NCI-H2029 treated with DMSO at 0.1 percent for 48 hours (cell line): Measurements from ENCODE around the gene SIPA1L3.
"Not testable (repeated sequence)": the region's sequence is repeated elsewhere in the genome, so short reads cannot be mapped to it uniquely, and the experiment has no call there.

Source experiments
- DNase-seq: peaks from one replicate; lab custom pipeline; 2025; lab: John Stamatoyannopoulos, UW

SIPA1L3 gene

DNA sequence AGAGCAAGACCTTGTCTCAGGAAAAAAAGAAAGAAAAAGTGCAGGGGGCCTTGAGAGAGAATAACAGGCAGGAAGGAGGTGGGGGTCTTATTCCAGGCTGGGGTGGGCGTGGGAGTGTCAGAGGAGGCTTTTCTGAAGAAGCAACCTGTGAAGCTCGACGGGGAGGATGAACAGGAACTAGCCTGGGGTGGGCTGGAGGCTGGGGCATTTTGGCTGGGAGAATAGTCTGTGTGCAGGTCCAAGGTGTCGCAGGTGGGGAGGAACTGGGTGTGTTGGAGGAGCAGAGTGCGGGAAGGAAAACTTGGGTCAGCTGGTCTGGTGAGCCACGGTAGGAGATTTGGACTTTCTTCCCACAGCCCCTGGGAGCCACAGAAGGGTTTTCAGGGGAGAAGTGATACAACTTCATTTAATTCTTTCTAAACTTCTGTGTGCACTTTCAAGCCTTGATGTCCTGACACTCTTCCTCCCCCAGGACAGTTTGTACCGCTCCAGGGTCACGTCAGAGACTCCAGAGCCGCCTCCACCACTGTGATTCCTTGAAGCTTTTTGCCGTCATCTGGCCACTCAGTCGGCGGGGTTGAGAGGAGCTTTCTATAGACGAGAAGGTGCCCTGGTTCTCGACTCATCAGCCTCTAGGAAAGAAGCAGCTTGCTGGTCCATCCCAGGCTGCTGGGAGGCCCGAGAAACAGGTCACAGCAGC, 138.7 kb downstream of the SIPA1L3 start:
- DNase-seq: no peak

DNA sequence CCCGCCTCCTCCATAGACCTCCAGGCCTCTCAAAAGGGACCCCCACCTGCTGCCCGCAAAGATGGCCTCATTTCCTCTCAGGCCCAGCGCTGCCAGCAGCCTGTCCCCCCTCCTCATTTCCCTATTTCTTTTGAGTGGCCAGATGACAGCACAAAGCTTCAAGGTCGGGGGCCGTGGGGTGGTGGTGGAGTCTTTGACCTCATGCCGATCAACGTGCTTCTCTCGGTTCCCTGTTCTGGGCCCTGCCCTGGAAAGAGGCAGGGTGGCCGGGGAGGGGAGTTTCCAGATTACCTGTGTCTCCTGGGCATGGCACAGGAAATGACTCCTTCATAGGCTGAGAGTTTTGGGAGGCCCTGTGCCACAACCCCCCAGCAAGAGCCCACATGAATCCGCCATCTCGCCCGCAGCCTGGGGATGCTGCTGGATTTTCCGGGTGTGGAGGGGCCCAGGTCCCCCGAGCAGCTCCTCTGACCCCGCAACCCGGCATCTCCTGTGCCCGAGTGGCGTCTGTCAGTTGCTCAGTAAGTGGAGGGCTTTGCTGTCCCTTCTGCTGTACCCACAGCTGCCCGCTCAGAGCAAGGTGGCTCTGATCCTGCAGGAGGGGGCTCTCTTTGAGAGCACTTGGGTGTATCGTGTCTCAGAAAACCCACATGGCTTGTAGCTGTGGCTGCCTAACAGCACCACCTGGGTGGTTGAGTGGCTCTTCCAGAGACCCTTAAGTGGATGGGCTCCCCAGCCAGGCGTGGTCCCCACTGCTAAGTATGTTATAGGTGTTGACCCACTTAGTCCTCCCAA, 139.4 kb downstream of the SIPA1L3 start:
- no peak for DNase-seq

GRCh38 chr19:38047049-38047438, 140.0 kb downstream of the SIPA1L3 start:
- DNase-seq: no peak

DNA sequence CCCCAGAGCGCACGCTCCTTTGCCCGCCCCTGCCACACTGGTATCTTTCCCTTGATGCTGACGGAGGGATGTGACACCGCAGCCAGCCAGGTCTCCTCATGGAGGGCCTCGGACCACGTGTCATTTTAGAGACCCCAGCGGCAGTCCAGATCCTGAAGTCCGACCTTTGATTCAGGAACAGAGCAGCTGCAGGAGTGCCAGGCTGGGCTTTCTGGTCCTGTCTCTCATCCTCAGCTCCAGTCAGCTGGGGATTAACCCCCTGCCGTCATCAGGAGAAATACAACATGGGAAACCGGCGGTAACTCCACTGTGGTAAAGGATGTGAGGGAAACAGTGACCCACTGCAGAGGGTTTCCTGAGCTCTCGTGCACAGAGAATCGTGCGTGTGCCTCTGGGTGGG, 140.6 kb downstream of the SIPA1L3 start:
- no peak for DNase-seq

DNA sequence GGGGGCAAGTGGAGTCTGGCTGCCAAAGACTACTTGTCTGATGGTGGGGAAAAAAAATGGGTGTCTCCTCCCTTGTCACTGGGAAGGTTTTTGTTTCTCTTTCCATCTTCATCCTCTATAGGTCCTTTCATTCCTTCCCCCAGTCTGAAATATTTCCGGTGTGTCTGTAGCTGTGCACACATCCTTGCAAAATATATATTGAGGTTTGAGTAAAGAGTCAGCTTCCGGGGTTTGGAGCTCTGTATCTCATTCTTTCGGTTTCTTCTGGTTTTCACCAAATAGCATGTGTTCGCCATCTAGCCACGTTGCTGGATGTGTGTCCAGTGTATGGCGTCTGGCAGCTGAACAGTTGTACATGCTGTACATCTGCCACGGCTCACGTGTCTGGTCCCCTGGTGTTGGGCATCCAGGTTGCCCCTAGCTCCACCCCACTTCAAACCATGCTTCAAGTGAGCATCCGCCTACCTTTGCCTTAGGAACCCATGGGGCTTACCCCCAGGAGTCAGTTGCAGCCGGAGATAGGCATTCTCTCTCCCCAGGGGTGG, 142.2 kb downstream of the SIPA1L3 start:
- DNase-seq: no peak

DNA sequence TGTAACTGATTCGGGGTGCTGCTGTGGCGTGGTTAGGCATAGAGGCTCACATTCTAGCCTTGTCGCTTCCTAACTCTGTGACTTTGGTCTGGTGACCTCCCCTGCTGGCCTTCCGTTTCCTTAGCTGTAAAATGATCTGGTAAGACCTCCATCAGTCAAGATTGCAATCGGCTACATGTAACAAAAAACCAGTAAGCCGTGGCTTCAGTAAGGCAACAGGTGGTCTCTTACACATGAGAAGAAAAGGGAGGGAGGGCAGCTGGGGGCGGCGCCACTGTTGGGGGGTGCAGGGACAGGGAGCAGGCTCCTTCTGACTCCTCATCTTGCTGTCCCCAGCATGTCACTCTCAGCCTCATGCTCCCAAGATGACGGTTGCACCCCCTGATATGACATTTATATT, 148.0 kb downstream of the SIPA1L3 start:
- DNase-seq: no peak

DNA sequence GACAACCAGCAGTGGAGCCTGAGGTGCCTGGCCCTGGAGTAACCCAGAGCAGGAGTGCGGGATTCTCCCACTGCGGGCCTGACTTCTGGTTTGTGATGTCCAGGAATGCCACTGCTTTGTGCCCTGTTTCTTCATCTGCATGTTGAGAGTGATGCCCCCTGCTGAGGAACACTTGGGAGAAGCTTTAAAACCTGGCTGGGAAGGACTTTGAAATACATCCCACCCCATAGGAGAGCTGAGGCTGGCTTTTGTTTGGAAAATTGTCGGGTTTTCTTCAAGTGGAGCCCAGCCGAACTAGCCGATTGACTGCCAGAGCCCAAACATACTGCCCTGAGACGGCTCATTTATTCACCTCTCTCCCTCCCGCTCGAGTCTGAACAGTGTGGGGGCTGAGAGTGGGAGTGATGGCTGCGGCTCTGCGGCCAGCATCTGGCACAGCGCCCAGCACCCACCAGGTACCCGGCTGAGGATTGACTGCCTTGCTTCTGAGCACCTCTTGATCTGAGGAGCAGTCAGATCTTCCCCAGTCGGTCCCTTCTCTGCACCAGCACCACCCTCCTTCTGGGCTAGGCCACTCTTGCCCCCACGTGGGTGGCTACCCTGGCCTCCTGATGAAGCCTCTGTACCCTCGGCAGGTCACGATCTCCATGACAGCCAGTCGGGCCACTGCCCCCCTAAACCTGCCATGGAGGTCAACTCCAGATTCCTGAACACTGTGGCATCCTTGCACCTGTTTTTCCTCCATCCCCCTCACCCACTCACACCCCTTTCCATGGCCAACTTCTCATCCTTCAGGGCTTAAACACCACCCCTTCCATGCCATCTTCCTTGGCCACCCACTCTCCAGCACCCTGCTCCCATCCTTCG, 148.9 kb downstream of the SIPA1L3 start:
- DNase-seq: no peak

DNA sequence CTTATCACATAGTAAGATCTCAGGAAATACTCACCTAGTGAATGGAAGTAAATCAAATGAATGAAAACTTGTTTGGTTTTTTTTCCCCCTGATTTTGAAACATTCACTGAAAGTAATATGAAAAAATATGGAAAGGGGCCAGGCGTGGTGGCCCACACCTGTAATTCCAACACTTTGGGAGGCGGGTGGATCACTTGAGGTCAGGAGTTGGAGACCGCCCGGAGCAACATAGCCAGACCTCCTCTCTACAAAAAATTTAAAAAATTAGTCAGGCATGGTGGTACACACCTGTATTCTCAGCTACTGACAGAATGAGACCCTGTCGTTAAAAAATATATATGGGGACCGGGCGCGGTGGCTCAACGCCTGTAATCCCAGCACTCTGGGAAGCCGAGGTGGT, 149.6 kb downstream of the SIPA1L3 start:
- no peak for DNase-seq

- DNase-seq: peak; percentile 93
Observed at GRCh38 chr19:38057959-38058690, 151.1 kb downstream of the SIPA1L3 start.

- no peak for DNase-seq
Observed at GRCh38 chr19:38059897-38060296, 152.9 kb downstream of the SIPA1L3 start.

- no peak for DNase-seq
Observed at GRCh38 chr19:38060331-38060730, 153.3 kb downstream of the SIPA1L3 start.

DNA sequence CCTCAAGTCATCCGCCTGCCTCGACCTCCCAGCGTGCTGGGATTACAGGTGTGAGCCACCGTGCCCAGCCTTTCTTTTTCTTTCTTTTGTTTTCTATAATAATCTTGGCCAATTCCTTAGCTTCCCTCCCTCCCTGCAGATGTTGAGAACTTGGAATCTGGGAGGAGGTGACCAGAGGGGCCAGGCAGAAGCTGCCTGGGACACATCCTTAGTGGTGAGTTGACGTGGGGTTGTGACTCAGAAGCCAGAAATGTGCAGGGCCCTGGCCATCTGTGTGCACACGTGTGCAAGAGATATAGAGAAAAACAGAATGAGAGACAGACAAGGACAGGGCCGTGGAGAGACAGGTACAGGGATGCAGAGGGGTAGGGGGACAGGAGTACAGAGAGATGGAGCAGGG, 154.3 kb downstream of the SIPA1L3 start:
- DNase-seq: no peak

DNA sequence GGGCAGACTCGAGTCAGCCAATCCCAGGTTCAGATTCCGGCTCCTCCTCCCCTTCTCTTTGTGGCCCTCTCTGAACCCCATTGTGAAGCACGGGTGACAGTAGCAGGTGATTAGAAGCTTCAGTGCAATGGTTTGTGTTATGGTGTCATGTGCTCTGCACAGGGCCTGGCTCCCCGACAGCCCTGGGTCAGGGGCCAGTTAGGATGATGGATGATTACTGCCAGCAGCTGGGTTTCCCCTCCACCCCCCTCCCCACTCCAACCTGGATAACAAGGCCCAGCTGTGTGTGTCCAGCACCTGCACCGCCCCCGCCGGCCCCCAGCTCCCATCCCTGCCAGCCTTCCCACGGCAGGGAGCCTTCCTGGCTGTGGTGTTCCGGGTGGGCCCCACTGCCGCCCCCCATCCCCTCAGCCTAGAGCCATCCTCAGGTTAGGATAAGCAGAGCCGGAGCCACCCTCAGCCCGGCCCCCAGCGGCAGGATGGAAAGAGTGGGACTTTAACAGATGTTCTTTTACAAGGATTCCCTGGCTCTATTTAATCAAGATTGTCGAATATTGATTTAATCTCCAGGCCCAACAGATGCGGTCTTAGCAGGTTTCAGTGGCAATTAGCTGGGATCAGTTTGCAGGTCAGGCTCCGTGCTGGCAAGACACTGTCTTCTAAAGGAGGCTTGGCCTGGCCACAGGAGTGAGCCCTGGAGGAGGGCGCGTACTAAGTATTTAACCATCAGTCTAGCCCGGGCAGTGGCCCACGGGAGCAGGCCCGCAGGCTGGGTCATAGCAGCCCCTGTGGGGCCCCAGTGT, 156.2 kb downstream of the SIPA1L3 start:
- peak; percentile 60 for DNase-seq

DNA sequence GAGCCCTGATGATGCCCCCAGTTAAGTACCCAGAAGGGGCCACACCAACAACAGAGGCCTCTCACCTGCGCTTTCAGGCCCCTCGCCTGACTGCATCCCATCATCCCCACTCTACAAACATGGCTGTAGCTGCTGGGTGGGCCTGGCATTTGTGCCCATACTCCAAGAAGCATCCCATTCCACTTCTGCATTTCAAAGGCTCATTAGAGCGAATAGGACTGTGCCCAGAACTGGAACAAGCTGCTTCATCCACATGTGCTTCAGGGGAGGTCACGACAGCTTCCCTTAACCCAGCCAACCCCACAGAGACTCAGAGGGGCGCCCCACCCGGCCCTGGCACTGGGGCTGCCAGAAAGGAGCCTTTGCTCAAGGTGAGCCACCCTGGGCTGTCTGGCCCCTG, 156.9 kb downstream of the SIPA1L3 start:
- DNase-seq: peak; percentile 16

DNA sequence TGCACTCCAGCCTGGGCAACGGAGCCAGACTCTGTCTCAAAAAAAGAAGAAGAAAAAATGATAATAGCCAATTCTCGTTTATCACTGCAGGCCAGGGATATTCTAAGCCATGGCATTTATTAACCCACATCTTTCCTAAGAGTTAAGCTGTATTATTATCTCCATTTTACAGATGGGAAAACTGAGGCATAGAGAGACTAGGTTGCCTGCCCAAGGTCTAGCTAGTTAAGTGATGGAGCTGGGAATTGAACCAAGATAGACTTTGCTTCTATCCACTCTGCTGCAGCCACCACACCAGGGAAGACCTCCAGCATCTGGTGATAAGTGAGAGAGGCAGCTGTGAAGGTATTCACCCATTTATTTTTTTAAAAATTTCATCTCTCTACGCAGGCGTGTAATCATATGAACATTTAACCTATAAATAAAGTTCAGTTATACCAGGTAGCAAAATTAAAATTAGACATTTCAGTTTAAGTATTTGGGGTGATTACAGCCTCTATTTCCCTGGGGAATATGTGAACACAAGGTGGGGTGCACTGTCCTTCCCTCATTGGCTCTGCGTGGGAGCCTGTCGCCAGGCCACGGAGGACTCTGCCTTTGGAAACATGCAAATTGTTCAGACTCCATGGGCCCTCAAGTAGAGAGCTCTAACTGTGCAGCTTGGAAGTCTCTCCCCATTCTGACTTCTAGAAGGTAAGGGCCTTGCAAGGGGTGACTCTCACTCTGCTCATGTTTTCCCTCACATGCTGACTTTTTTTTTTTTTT, 157.8 kb downstream of the SIPA1L3 start:
- DNase-seq: no peak

GRCh38 chr19:38065775-38066174, 158.8 kb downstream of the SIPA1L3 start:
- DNase-seq: not testable (repeated sequence)

GRCh38 chr19:38068826-38069225, 161.8 kb downstream of the SIPA1L3 start:
- DNase-seq: no peak

DNA sequence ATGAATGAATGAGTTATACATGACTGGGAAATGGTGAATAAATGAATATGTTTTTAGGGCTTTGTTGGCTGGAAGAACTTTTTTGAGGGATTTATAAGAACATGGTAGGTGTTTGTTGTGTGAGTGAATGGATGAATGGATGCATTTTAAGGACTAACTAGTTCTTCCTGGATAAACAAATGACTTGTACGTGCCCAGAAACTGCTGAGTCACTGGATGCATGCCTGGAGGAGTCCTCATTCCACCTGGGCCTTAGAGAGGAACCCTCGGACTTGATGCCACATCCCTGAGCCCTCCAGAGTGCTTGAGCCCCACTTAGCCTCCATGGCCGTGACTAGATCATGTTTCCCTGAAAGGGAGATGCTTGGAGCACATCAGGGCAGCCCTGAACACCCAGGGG, 163.6 kb downstream of the SIPA1L3 start:
- peak; percentile 27 for DNase-seq

- DNase-seq: not testable (repeated sequence)
Observed at GRCh38 chr19:38071054-38071453, 164.0 kb downstream of the SIPA1L3 start.

GRCh38 chr19:38071647-38072046, 164.6 kb downstream of the SIPA1L3 start:
- DNase-seq: no peak
